Small intestine (tissue), 7 donors: ENCODE measurements around the gene HAUS6. TPM values are rescaled to one million over a fixed set of nuclear protein-coding genes. Genes with fewer than 3 reads are reported as not detected.
"Not testable (repeated sequence)": the region's sequence is repeated elsewhere in the genome, so short reads cannot be mapped to it uniquely, and the experiment has no call there.

Experiments used
- DNase-seq, 2 donors: peaks; one replicate each; pipeline versions ENCODE4 v3.0.0 to v3.0.0-alpha.2; 2013
- FAIRE-seq: peaks from 2 replicates; lab custom pipeline; 2012; peaks lifted over from hg19 to GRCh38; lab: Jason Lieb, UNC
- H3K27ac ChIP-seq, 3 donors: one replicate each; pipeline ENCODE4 v1.5.1; 2013; ENCODE audit warnings: low read length in 2 of 3, mild to moderate bottlenecking in 2 of 3, control low read depth in 1 of 3, inconsistent platforms in 1 of 3, low read depth in 1 of 3, moderate library complexity in 1 of 3
- H3K27me3 ChIP-seq, 3 donors: one replicate each; pipeline ENCODE4 v1.6.1; 2013; ENCODE audit warnings: low read length in 3 of 3, inconsistent platforms in 1 of 3; ENCODE audit not compliant: control insufficient read depth in 3 of 3, insufficient read depth in 3 of 3
- H3K36me3 ChIP-seq, 3 donors: one replicate each; pipeline ENCODE4 v1.6.1; 2013; ENCODE audit warnings: low read length in 3 of 3, inconsistent platforms in 1 of 3, low read depth in 1 of 3, mild to moderate bottlenecking in 1 of 3, moderate library complexity in 1 of 3; ENCODE audit not compliant: control insufficient read depth in 3 of 3, insufficient read depth in 2 of 3
- H3K4me1 ChIP-seq, 3 donors: one replicate each; pipeline ENCODE4 v1.6.1; 2013; ENCODE audit warnings: low read length in 2 of 3, inconsistent platforms in 1 of 3, low read depth in 1 of 3, mild to moderate bottlenecking in 1 of 3, moderate library complexity in 1 of 3; ENCODE audit not compliant: control insufficient read depth in 3 of 3, insufficient read depth in 2 of 3
- H3K4me3 ChIP-seq, 3 donors: one replicate each; pipeline ENCODE4 v1.5.1; 2013; ENCODE audit warnings: low read length in 3 of 3, control low read depth in 1 of 3, inconsistent platforms in 1 of 3, low read depth in 1 of 3, mild to moderate bottlenecking in 1 of 3, moderate library complexity in 1 of 3
- H3K9me3 ChIP-seq, 2 donors: one replicate each; pipeline ENCODE4 v1.6.1; 2013; ENCODE audit warnings: low read depth in 1 of 2, low read length in 1 of 2; ENCODE audit not compliant: control insufficient read depth in 2 of 2, insufficient read depth in 1 of 2
- WGBS, 3 donors: extraction: QIAGEN DNeasy Blood & Tissue Kit; methylation state at CpG; one replicate each; pipeline ENCODE4 v1.1.7; 2013; 5-methylcytosine and 5-hydroxymethylcytosine counted together
- polyA plus RNA-seq, 4 donors: library from polyadenylated mRNA; stranded (reverse) in 3 of 4; unstranded in 1 of 4; fragments of 200-250 nt in 3 of 4; fragments of 120-200 nt in 1 of 4; gene quantifications; one replicate each; pipeline versions ENCODE4 v1.2.1 to v1.2.3, GENCODE V29; 2013
- donor health status: healthy with polysubstance abuse.
- donor health status: control.
- donor health status: control.
- donor health status: Bipolar disorder and iron deficiency.
- donor health status: healthy.

HAUS6 gene
- polyA plus RNA-seq, 4 donors, result 2.7 to 9.2 (median 3.8) TPM

DNA sequence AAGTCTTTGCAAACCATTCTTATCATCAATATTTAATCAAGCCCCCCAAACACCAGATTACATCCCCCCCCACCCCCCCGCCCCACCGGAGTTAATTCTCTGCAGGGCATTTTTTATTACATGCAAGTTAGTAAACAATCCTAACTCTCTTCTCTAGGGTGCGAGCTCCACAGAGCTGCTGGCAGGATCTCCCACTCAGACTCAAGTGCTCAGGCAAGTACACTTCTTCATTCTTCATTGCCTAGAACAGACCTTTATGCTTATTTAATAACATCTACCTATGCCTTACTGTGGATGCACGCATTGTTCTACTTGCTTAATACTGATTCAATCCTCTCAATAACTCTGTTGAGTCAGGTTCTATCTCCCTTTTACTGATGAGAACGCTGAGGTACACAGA, 79.6 kb downstream of the HAUS6 start:
- Histone ChIP-seq H3K4me1 (no peaks in the 10 kb centered on the region), H3K27me3 (no peaks in the 10 kb centered on the region), H3K4me3 (no peak overlapping the region), H3K9me3 (no peaks in the 10 kb centered on the region), H3K36me3 (no peaks in the 10 kb centered on the region), H3K27ac (no peak overlapping the region)
- WGBS, 3 donors, result 57 to 69% (median 65%) methylated on average over 5 of the region's 5 CpGs
- FAIRE-seq (no peak), DNase-seq (no peak)

DNA sequence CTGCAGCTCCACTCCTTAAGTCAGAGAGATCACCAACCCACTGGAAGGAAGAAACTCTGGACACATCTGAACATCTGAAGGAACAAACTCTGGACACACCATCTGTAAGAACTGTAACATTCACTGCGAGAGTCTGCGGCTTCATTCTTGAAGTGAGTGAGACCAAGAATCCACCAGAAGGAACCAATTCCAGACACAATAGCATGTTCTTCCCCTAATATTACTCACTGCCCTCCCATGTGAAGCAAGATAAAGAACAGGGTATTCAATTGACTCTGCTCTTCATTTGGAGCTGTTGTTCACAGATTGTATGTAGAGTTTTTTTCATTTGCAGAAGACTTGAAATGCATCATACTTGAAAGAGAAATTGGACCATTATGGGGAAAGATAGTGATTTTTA, 80.5 kb downstream of the HAUS6 start:
- no peak overlapping the region for H3K27ac ChIP-seq
- H3K4me1 ChIP-seq, result no peaks in the 10 kb centered on the region
- 88 to 96% (median 95%) methylated on average over 2 of the region's 2 CpGs for WGBS, 3 donors
- no peaks in the 10 kb centered on the region for H3K27me3 ChIP-seq
- H3K4me3 ChIP-seq, result no peak overlapping the region
- no peaks in the 10 kb centered on the region for H3K9me3 ChIP-seq
- DNase-seq (no peak), FAIRE-seq (no peak)
- H3K36me3 ChIP-seq, result no peaks in the 10 kb centered on the region

DNA sequence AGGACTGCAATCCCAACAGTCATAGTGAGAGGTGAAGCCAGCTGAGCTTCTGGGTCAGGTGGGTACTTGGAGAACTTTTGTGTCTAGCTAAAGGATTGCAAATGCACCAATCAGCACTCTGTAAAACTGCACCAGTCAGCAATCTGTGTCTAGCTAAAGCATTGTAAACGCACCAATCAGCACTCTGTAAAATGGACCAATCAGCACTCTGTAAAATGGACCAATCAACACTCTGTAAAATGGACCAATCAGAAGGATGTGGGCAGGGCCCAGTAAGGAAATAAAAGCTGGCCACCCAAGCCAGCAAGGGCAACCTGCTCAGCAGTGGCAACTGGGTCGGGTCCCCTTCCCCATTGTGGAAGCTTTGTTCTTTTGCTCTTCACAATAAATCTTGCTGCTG, 81.1 kb downstream of the HAUS6 start:
- 86 to 93% (median 90%) methylated on average over 2 of the region's 2 CpGs for WGBS, 3 donors
- not testable (repeated sequence) for FAIRE-seq, H3K4me3 ChIP-seq, H3K9me3 ChIP-seq, H3K4me1 ChIP-seq, H3K36me3 ChIP-seq, H3K27ac ChIP-seq, H3K27me3 ChIP-seq, DNase-seq

DNA sequence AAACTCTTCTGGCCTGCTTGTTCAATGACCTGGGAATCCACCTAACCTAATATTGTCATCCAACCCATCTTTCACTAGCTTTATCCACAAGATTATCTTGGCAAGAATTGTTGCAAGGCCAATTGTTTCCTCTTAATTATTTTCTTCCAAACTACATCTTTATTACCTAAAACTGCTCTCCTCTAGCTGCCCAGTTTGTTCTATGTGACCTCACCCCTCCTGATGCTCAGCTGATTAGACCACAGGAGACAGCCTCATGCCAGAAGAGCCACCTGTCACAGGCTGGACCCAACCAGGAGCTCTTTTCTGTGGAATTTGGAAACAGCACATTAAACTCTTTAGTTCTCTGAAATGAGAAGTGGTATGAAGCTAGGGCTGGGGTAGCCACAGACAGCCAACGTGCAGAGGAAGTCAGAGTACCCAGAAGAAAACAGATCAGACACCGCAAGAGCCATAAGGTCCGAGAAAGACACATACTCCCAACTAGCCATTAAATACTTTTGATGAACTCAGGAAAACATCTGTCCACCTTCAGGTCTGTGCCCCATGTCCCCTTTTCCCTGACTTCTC, 81.7 kb downstream of the HAUS6 start:
- Histone ChIP-seq H3K4me3 (no peak overlapping the region), H3K4me1 (no peaks in the 10 kb centered on the region), H3K27ac (no peak overlapping the region), H3K36me3 (no peaks in the 10 kb centered on the region), H3K9me3 (no peaks in the 10 kb centered on the region), H3K27me3 (no peaks in the 10 kb centered on the region)
- WGBS, 3 donors, result 79 to 83% (median 79%) methylated on average over 3 of the region's 3 CpGs
- FAIRE-seq, result no peak
- DNase-seq, result no peak

DNA sequence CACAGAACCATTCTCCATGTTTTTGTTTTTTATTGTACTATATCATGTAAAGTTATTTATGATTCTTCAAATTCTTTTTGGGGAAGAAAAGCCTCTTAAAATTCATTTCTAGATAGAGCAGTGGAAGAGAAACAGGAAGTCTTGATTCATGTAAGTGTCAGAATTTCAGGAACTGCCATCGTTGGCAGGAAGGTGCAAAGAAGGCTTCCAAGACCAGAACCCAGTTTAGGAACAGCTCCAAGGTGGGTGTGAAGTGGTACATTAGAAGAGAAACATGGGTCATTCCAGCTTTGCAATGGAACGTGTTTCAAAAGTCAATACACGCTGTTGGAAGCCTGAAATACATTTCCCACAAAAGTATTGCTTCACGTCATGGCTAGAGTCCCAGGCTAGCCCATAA, 84.5 kb downstream of the HAUS6 start:
- Histone ChIP-seq H3K27ac (no peak overlapping the region), H3K27me3 (no peaks in the 10 kb centered on the region), H3K4me3 (no peak overlapping the region), H3K36me3 (no peaks in the 10 kb centered on the region), H3K9me3 (no peaks in the 10 kb centered on the region), H3K4me1 (no peaks in the 10 kb centered on the region)
- FAIRE-seq (no peak), DNase-seq (no peak)
- 56 to 71% (median 69%) methylated on average over 4 of the region's 4 CpGs for WGBS, 3 donors

DNA sequence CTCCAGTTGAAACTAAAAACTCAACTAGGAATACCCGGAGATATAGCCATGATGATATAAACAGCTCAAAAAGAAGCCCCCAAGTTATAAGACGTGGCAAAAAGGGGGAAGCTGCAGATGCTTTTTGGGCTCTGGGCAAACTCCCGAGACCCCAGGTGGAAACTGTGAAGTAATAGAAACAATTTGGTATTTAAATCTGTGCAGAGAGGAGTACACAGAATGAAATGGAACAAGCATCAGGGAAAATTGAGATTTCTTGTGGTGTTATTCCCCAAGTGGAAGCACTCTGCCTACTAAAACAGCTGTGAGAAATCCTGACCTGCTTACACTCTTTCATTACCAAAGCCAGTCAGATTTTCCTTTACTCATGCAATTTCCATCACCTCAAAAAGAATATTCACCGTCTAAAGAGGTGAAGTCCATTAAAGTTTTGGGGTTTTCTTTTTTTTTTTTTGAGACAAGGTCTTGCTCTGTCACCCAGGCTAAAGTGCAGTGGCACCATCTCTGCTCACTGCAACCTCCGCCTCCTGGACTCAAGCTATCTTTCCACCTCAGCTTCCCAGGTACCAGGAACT, 93.2 kb downstream of the HAUS6 start:
- no peaks in the 10 kb centered on the region for H3K36me3 ChIP-seq
- H3K4me3 ChIP-seq, result no peak overlapping the region
- no peaks in the 10 kb centered on the region for H3K9me3 ChIP-seq
- no peak overlapping the region for H3K27ac ChIP-seq
- WGBS, 3 donors, result 75 to 82% (median 77%) methylated on average over 5 of the region's 5 CpGs
- no peaks in the 10 kb centered on the region for H3K27me3 ChIP-seq
- DNase-seq (no peak), FAIRE-seq (no peak)
- H3K4me1 ChIP-seq, result no peaks in the 10 kb centered on the region

Other genes with a start within 250 kb of the HAUS6 start
- gene SAXO1, start 69.7 kb downstream of the HAUS6 start, polyA plus RNA-seq, result under 1 TPM in 2 of 4 donors, not detected in 2; 0.01 TPM
- 10 to 100 TPM; 57.2 to 92.7 (median 64.9) TPM for gene RRAGA, start 53.5 kb downstream of the HAUS6 start, polyA plus RNA-seq
- gene PLIN2, start 24.6 kb upstream of the HAUS6 start, polyA plus RNA-seq, result 100 to 1,000 TPM in 3 of 4 donors, 10 to 100 TPM in 1; 93.9 to 309 (median 206) TPM
- 10 to 100 TPM; 13.8 to 45.6 (median 17.7) TPM for gene DENND4C, start 127.8 kb upstream of the HAUS6 start, polyA plus RNA-seq